Caco-2 (cell line): ENCODE measurements around the gene ZNF365. TPM values are rescaled to one million over a fixed set of nuclear protein-coding genes. Genes with fewer than 3 reads are reported as not detected.
"Not testable (repeated sequence)": the region's sequence is repeated elsewhere in the genome, so short reads cannot be mapped to it uniquely, and the experiment has no call there.

Source experiments
- BruUV-seq: library from RNA; stranded (reverse); fragments of 400-500 nt; replicated peaks from 2 replicates; lab custom pipeline; 2021; lab: Mats Ljungman, UMichigan
- CTCF ChIA-PET: fragments of 300-600 bp; sonication (Branson Sonifier 250); formaldehyde crosslinking; loops from one replicate; lab custom pipeline; 2022; ENCODE audit warnings: antibody characterized with exemption; lab: Charles Lee
- POLR2A ChIA-PET: fragments of 300-600 bp; sonication (Branson Sonifier 250); formaldehyde crosslinking; loops from one replicate; lab custom pipeline; 2022; ENCODE audit warnings: antibody characterized with exemption; lab: Charles Lee
- DNase-seq, 2 experiments: peaks; one replicate each; pipeline versions ENCODE4 v3.0.0 to v3.0.0-alpha.2; 2020 to 2022
- H3K27me3 ChIP-seq: replicated peaks from 2 replicates; pipeline ENCODE4 v1.6.0; 2011; ENCODE audit warnings: low read length; ENCODE audit not compliant: control insufficient read depth, insufficient read depth
- H3K36me3 ChIP-seq: 2 replicates; pipeline ENCODE4 v1.5.1; 2011; ENCODE audit warnings: low read length; ENCODE audit not compliant: control insufficient read depth, insufficient read depth
- H3K4me1 ChIP-seq: fragments of 250-450 bp; sonication (Bioruptor Pico); 2 replicates; pipeline ENCODE4 v1.5.1; 2020; ENCODE audit warnings: mild to moderate bottlenecking
- H3K4me3 ChIP-seq: 2 replicates; pipeline ENCODE4 v1.5.1; 2011; ENCODE audit warnings: low read depth, mild to moderate bottlenecking, control low read depth, low read length
- H3K9me3 ChIP-seq: fragments of 250-450 bp; sonication (Bioruptor Pico); 2 replicates; pipeline ENCODE4 v1.5.1; 2020; ENCODE audit warnings: mild to moderate bottlenecking, moderate library complexity
- H3K27ac Mint-ChIP-seq: one replicate; pipeline ENCODE4 v1.8.0; 2022; ENCODE audit warnings: mixed read lengths; ENCODE audit not compliant: unreplicated experiment
- H3K27me3 Mint-ChIP-seq: one replicate; pipeline ENCODE4 v1.8.0; 2022; ENCODE audit warnings: mixed read lengths; ENCODE audit not compliant: insufficient read depth, unreplicated experiment
- H3K36me3 Mint-ChIP-seq: one replicate; pipeline ENCODE4 v1.8.0; 2022; ENCODE audit warnings: mild to moderate bottlenecking, mixed read lengths; ENCODE audit not compliant: insufficient read depth, unreplicated experiment
- H3K4me1 Mint-ChIP-seq: one replicate; pipeline ENCODE4 v1.8.0; 2022; ENCODE audit warnings: low read depth, mixed read lengths; ENCODE audit not compliant: unreplicated experiment
- H3K4me3 Mint-ChIP-seq: one replicate; pipeline ENCODE4 v1.8.0; 2022; ENCODE audit warnings: mild to moderate bottlenecking, moderate library complexity, mixed read lengths; ENCODE audit not compliant: unreplicated experiment
- H3K9me3 Mint-ChIP-seq: one replicate; pipeline ENCODE4 v1.8.0; 2022; ENCODE audit warnings: mixed read lengths; ENCODE audit not compliant: unreplicated experiment
- intact Hi-C: fragments of 100-400 bp; cut with micrococcal nuclease; formaldehyde crosslinking; loops from one replicate; pipeline ENCODE4 v1.10.0; 2022; ENCODE audit not compliant: unreplicated experiment
- total RNA-seq: library from RNA; stranded (reverse); gene quantifications from 2 replicates; pipeline ENCODE4 v1.2.3, GENCODE V29; 2022
- TF ChIP-seq, protein P1 (sequence below), 2 experiments: fragments of 200-600 bp in 1 of 2; IDR thresholded peaks; 1 replicate in 1 of 2; 2 replicates in 1 of 2; pipeline versions ENCODE4 v1.5.1 to v1.8.0; 2011 to 2022; ENCODE audit warnings: antibody characterized with exemption in 1 of 2, control low read depth in 1 of 2, inconsistent platforms in 1 of 2, low read depth in 1 of 2, low read length in 1 of 2, mild to moderate bottlenecking in 1 of 2, moderate library complexity in 1 of 2; ENCODE audit not compliant: insufficient read depth in 1 of 2, severe bottlenecking in 1 of 2, unreplicated experiment in 1 of 2

ZNF365 gene
- total RNA-seq, 1 experiment from 2014 or later: not detected

DNA sequence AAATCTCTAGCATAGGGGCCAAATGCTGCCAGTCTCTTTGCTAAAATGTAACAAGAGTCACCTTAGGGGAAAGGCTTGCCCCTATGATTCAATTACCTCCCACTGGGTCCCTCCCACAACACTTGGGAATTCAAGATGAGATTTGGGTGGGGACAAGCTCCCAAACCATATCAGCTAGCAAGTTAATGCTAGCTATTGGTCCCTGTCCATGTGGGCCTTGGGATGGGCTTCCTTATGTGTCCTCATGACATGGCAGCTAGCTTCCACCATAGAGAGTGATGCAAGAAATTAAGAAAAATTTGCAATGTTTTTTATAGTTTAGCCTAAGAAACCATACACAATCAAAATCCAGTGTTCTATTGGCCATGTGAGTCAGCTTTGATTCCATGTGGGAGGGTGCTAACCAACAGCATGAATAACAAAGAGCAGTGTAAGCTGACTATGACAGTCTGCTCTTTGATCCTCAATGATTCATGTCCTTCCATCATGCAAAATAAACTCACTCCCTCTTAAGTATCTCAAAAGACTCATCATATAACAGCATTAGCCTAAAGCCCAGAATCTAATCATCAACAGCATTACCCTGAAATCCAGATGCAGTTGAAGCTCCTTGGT, 21.7 kb upstream of the ZNF365 start:
- H3K36me3 Mint-ChIP-seq: no peaks in the 10 kb centered on the region
- TF ChIP-seq, protein P1, sequence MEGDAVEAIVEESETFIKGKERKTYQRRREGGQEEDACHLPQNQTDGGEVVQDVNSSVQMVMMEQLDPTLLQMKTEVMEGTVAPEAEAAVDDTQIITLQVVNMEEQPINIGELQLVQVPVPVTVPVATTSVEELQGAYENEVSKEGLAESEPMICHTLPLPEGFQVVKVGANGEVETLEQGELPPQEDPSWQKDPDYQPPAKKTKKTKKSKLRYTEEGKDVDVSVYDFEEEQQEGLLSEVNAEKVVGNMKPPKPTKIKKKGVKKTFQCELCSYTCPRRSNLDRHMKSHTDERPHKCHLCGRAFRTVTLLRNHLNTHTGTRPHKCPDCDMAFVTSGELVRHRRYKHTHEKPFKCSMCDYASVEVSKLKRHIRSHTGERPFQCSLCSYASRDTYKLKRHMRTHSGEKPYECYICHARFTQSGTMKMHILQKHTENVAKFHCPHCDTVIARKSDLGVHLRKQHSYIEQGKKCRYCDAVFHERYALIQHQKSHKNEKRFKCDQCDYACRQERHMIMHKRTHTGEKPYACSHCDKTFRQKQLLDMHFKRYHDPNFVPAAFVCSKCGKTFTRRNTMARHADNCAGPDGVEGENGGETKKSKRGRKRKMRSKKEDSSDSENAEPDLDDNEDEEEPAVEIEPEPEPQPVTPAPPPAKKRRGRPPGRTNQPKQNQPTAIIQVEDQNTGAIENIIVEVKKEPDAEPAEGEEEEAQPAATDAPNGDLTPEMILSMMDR (IDR thresholded peaks at IDR 0.05; ENCODE audit: insufficient read depth in 1 of 2, low read depth in 1 of 2, low read length in 1 of 2, severe bottlenecking in 1 of 2, unreplicated experiment in 1 of 2): no peak
- H3K27me3 Mint-ChIP-seq: peaks cover 6% of the 10 kb centered on the region
- H3K27ac Mint-ChIP-seq: no peak overlapping the region
- Histone ChIP-seq H3K4me3 (no peak overlapping the region), H3K27me3 (no peaks in the 10 kb centered on the region), H3K36me3 (no peaks in the 10 kb centered on the region), H3K9me3 (peaks cover 19% of the 10 kb centered on the region), H3K4me1 (no peaks in the 10 kb centered on the region)
- no TSS peak for BruUV-seq
- POLR2A ChIA-PET: no interaction called here
- H3K4me3 Mint-ChIP-seq: no peak overlapping the region
- intact Hi-C loops: no loop called here
- DNase-seq: no peak
- H3K9me3 Mint-ChIP-seq: peaks cover 30% of the 10 kb centered on the region
- CTCF ChIA-PET: no interaction called here
- H3K4me1 Mint-ChIP-seq: no peaks in the 10 kb centered on the region

DNA sequence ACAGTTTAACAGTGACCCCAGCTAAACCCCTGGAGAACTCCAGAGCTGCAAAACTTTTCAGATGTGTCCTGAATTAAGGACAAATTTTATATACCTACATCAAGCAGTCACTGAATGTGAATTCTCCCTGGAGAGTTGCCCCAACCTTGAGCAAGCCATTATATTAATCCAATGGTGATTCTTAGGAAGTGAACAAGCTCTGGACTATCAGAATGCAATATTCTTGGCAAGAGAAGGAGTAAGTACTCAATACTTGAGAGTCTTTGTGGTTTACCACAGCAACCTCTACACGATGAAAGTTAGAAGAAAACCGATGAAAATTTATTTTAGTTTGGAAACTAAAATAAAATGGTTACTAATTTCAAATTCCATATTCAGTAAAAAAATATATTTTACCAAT, 19.3 kb upstream of the ZNF365 start:
- Histone ChIP-seq H3K4me1 (no peaks in the 10 kb centered on the region), H3K27me3 (no peaks in the 10 kb centered on the region), H3K4me3 (no peak overlapping the region), H3K36me3 (no peaks in the 10 kb centered on the region), H3K9me3 (peaks cover 5% of the 10 kb centered on the region; the same call in 1 of the 2 replicates)
- intact Hi-C loops: no loop called here
- Mint-ChIP-seq H3K27me3 (peaks cover 3% of the 10 kb centered on the region), H3K9me3 (peaks cover 15% of the 10 kb centered on the region), H3K27ac (no peak overlapping the region), H3K4me1 (no peaks in the 10 kb centered on the region), H3K36me3 (no peaks in the 10 kb centered on the region), H3K4me3 (no peak overlapping the region)
- ChIA-PET CTCF (no interaction called here), POLR2A (no interaction called here)
- TF ChIP-seq, protein P1 (IDR thresholded peaks at IDR 0.05; ENCODE audit: insufficient read depth in 1 of 2, low read depth in 1 of 2, low read length in 1 of 2, severe bottlenecking in 1 of 2, unreplicated experiment in 1 of 2): no peak
- BruUV-seq: no TSS peak
- no peak for DNase-seq

GRCh38 chr10:62356447-62356846, 17.7 kb upstream of the ZNF365 start:
- BruUV-seq: no TSS peak

DNA sequence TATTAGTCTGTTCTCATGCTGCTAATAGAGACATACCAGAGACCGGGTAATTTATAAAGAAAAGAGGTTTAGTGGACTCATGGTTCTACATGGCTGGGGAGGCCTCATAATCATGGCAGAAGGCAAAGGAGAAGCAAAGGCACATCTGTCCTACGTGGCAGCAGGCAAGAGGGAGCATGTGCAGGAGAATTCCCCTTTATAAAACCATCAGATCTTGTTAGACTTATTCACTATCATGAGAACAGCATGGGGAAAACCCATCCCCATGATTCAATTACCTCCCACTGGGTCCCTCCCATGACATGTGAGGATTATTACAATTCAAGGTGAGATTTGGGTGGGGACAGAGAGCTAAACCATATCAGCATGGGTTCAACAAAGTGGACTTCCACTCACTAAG, 16.0 kb upstream of the ZNF365 start:
- H3K4me1 ChIP-seq, H3K36me3 Mint-ChIP-seq, H3K27ac Mint-ChIP-seq, BruUV-seq, H3K9me3 ChIP-seq, CTCF ChIA-PET, H3K4me1 Mint-ChIP-seq, H3K9me3 Mint-ChIP-seq, POLR2A ChIA-PET, intact Hi-C loops, DNase-seq, H3K27me3 Mint-ChIP-seq, H3K4me3 ChIP-seq, H3K4me3 Mint-ChIP-seq, H3K27me3 ChIP-seq, H3K36me3 ChIP-seq: not testable (repeated sequence)

More at GRCh38 chr10:62356447-62356846, 17.7 kb upstream of the ZNF365 start:
- Mint-ChIP-seq H3K36me3 (no peaks in the 10 kb centered on the region), H3K27ac (no peak overlapping the region), H3K27me3 (peaks cover 3% of the 10 kb centered on the region), H3K4me3 (no peak overlapping the region), H3K4me1 (no peaks in the 10 kb centered on the region), H3K9me3 (peaks cover under 1% of the 10 kb centered on the region)
- no peaks in the 10 kb centered on the region for H3K4me1 ChIP-seq
- H3K36me3 ChIP-seq: no peaks in the 10 kb centered on the region
- peaks cover 5% of the 10 kb centered on the region; the same call in 1 of the 2 replicates for H3K9me3 ChIP-seq
- TF ChIP-seq, protein P1 (IDR thresholded peaks at IDR 0.05; ENCODE audit: insufficient read depth in 1 of 2, low read depth in 1 of 2, low read length in 1 of 2, severe bottlenecking in 1 of 2, unreplicated experiment in 1 of 2): no peak
- DNase-seq: no peak
- intact Hi-C loops: no loop called here
- H3K4me3 ChIP-seq: no peak overlapping the region
- no peaks in the 10 kb centered on the region; the same call in 1 of the 2 replicates for H3K27me3 ChIP-seq
- POLR2A ChIA-PET: no interaction called here
- CTCF ChIA-PET: no interaction called here
